Endothelial cell of umbilical vein (primary cell): ENCODE measurements around the gene HSPB1. TPM values are rescaled to one million over a fixed set of nuclear protein-coding genes. Genes with fewer than 3 reads are reported as not detected.

ENCODE experiments used
- BruUV-seq: library from RNA; stranded (reverse); fragments of 400-500 nt; replicated peaks from 2 replicates; lab custom pipeline; 2021; lab: Mats Ljungman, UMichigan
- CTCF ChIA-PET: fragments of 300-600, 350-600 bp; sonication (Branson Sonifier 250); formaldehyde crosslinking; loops from one replicate; lab custom pipeline; 2021; ENCODE audit warnings: antibody characterized with exemption, inconsistent platforms; lab: Charles Lee
- POLR2A ChIA-PET: fragments of 300-600, 350-600 bp; sonication (Branson Sonifier 250); formaldehyde crosslinking; loops from one replicate; lab custom pipeline; 2021; ENCODE audit warnings: antibody characterized with exemption, inconsistent platforms; lab: Charles Lee
- DNase-seq: peaks from one replicate; pipeline ENCODE4 v3.0.0-alpha.2; 2011; ENCODE audit warnings: low read depth, low spot score
- FAIRE-seq: peaks from 2 replicates; lab custom pipeline; 2011; peaks lifted over from hg19 to GRCh38; lab: Jason Lieb, UNC
- H2AFZ ChIP-seq: 2 replicates; pipeline ENCODE4 v1.6.0; 2012; ENCODE audit warnings: low read depth, low read length, control low read depth, inconsistent platforms
- H3K27ac ChIP-seq: 2 replicates; pipeline ENCODE4 v1.5.1; 2011; ENCODE audit warnings: low read depth, mild to moderate bottlenecking, control low read depth, low read length, moderate library complexity; ENCODE audit not compliant: insufficient read depth
- H3K27me3 ChIP-seq, 2 experiments: 2 replicates each; pipeline versions ENCODE4 v1.6.0 to v1.6.1; 2011; ENCODE audit warnings: low read length in 2 of 2, mixed read lengths in 1 of 2; ENCODE audit not compliant: control insufficient read depth in 2 of 2, insufficient read depth in 2 of 2
- H3K36me3 ChIP-seq, 2 experiments: 2 replicates in 1 of 2; 3 replicates in 1 of 2; pipeline ENCODE4 v1.5.1; 2011; ENCODE audit warnings: low read length in 2 of 2, mild to moderate bottlenecking in 1 of 2, moderate library complexity in 1 of 2; ENCODE audit not compliant: control insufficient read depth in 2 of 2, insufficient read depth in 2 of 2; ENCODE audit errors: extremely low read depth in 1 of 2
- H3K4me1 ChIP-seq: 3 replicates; pipeline ENCODE4 v1.5.1; 2011; ENCODE audit warnings: mild to moderate bottlenecking, low read length; ENCODE audit not compliant: control insufficient read depth, insufficient read depth; ENCODE audit errors: extremely low read depth
- H3K4me2 ChIP-seq: 2 replicates; pipeline ENCODE4 v1.6.1; 2011; ENCODE audit warnings: low read length, control low read depth, mixed read lengths; ENCODE audit not compliant: insufficient read depth
- H3K4me3 ChIP-seq, 3 experiments: fragments of 200-600 bp in 1 of 3; sonication (generic), shearing (Covaris generic) in 1 of 3; replicated peaks in 1 of 3; 2 replicates each; pipeline ENCODE4 v1.5.1; 2011 to 2016; ENCODE audit warnings: control low read depth in 3 of 3, low read length in 3 of 3, mild to moderate bottlenecking in 2 of 3, inconsistent platforms in 1 of 3, low read depth in 1 of 3, moderate library complexity in 1 of 3; ENCODE audit not compliant: insufficient read depth in 1 of 3
- H3K79me2 ChIP-seq: 2 replicates; pipeline ENCODE4 v1.6.0; 2012; ENCODE audit warnings: low read length, inconsistent platforms; ENCODE audit not compliant: control insufficient read depth, insufficient read depth
- H3K9ac ChIP-seq: replicated peaks from 2 replicates; pipeline ENCODE3; 2011; ENCODE audit warnings: low read length, control low read depth; ENCODE audit not compliant: insufficient read depth; ENCODE audit errors: extremely low read depth
- H3K9me1 ChIP-seq: replicated peaks from 3 replicates; pipeline ENCODE4 v1.6.0; 2011; ENCODE audit warnings: mild to moderate bottlenecking, low read length; ENCODE audit not compliant: control insufficient read depth, insufficient read depth; ENCODE audit errors: extremely low read depth
- H3K9me3 ChIP-seq: replicated peaks from 2 replicates; pipeline ENCODE4 v1.5.1; 2012; ENCODE audit warnings: low read length, inconsistent platforms; ENCODE audit not compliant: control insufficient read depth, insufficient read depth
- H4K20me1 ChIP-seq: replicated peaks from 2 replicates; pipeline ENCODE3; 2011; ENCODE audit warnings: mild to moderate bottlenecking, low read length; ENCODE audit not compliant: control insufficient read depth, insufficient read depth; ENCODE audit errors: extremely low read depth
- EZH2 ChIP-seq: IDR thresholded peaks from 2 replicates; pipeline ENCODE4 v1.6.1; 2012; ENCODE audit warnings: borderline replicate concordance, low read depth, mild to moderate bottlenecking, moderate library complexity, low read length, inconsistent platforms; ENCODE audit not compliant: severe bottlenecking
- FOS ChIP-seq: IDR thresholded peaks from 2 replicates; pipeline ENCODE4 v1.6.1; 2011; ENCODE audit warnings: mild to moderate bottlenecking, low read length, moderate library complexity, borderline replicate concordance; ENCODE audit not compliant: insufficient read depth
- GATA2 ChIP-seq: IDR thresholded peaks from 2 replicates; pipeline ENCODE4 v1.7.0; 2011; ENCODE audit warnings: low read depth, mild to moderate bottlenecking, moderate library complexity, mixed read lengths, low read length; ENCODE audit not compliant: insufficient read length, insufficient read depth
- JUN ChIP-seq: IDR thresholded peaks from 2 replicates; pipeline ENCODE4 v1.6.1; 2011; ENCODE audit warnings: borderline replicate concordance, low read depth; ENCODE audit not compliant: insufficient read length, insufficient read depth
- MYC ChIP-seq: IDR thresholded peaks from one replicate; pipeline ENCODE4 v1.6.1; 2011; ENCODE audit warnings: mild to moderate bottlenecking, low read depth, low read length
- POLR2A ChIP-seq: IDR thresholded peaks from 2 replicates; pipeline ENCODE4 v1.6.1; 2012; ENCODE audit warnings: low read depth, mild to moderate bottlenecking, control low read depth, low read length
- POLR2AphosphoS5 ChIP-seq: IDR thresholded peaks from 2 replicates; pipeline ENCODE4 v1.6.1; 2012; ENCODE audit warnings: low read depth, mild to moderate bottlenecking, control low read depth, low read length, moderate library complexity; ENCODE audit not compliant: insufficient read depth
- dilution Hi-C: fragments of 300-500 bp; cut with MboI; formaldehyde crosslinking; loops from one replicate; pipeline ENCODE4 v1.15.0; 2019; ENCODE audit warnings: low sequenced_read_pairs; ENCODE audit not compliant: extremely low pct_ligation_motif_present
- intact Hi-C: fragments of 100-400 bp; cut with micrococcal nuclease; formaldehyde crosslinking; loops from one replicate; pipeline ENCODE4 v1.10.0; 2022
- polyA plus RNA-seq, 4 experiments: library from polyadenylated mRNA; depleted of rRNA in 3 of 4; stranded (reverse) in 3 of 4; unstranded in 1 of 4; fragments of >200 nt; gene quantifications; 2 replicates each; pipeline versions ENCODE4 v1.2.1 to v1.2.3, GENCODE V29; 2011 to 2012; ENCODE audit warnings: missing spikeins in 1 of 4
- total RNA-seq: library from RNA; stranded (reverse); gene quantifications from 2 replicates; pipeline ENCODE4 v1.2.3, GENCODE V29; 2021
- TF ChIP-seq, protein P1 (sequence below): IDR thresholded peaks from 2 replicates; pipeline ENCODE4 v1.6.1; 2011; ENCODE audit not compliant: insufficient read depth, insufficient read length
- TF ChIP-seq, protein P2 (sequence below), 2 donors: IDR thresholded peaks; 1 replicate in 1 of 2; 2 replicates in 1 of 2; pipeline ENCODE4 v1.5.1; 2011; ENCODE audit warnings: low read length in 2 of 2, mild to moderate bottlenecking in 2 of 2, moderate library complexity in 2 of 2, control low read depth in 1 of 2, inconsistent platforms in 1 of 2, low read depth in 1 of 2; ENCODE audit not compliant: insufficient read depth in 1 of 2; ENCODE audit errors: extremely low read depth in 1 of 2

HSPB1 gene
- total and polyA plus RNA-seq, 2 donors (not counting 3 experiments of a cell fraction or from before 2014, with no cell fraction given): 1,748 to 3,130 TPM

- intact Hi-C loops: no loop called here
- DNase-seq (no peak), FAIRE-seq (no peak)
- BruUV-seq: no TSS peak
- Histone ChIP-seq H3K9ac (no peak overlapping the region), H3K27me3 (no peaks in the 10 kb centered on the region), H3K27ac (no peak overlapping the region), H3K4me2 (no peak overlapping the region), H3K4me1 (peaks cover 36% of the 10 kb centered on the region), H3K9me1 (no peaks in the 10 kb centered on the region), H3K36me3 (peaks cover 19 to 27% of the 10 kb centered on the region in 2 experiments), H3K4me3 (no peak overlapping the region), H3K79me2 (peaks cover 100% of the 10 kb centered on the region), H3K9me3 (no peaks in the 10 kb centered on the region), H4K20me1 (peaks cover 14% of the 10 kb centered on the region), H2AFZ (no peak overlapping the region)
- dilution Hi-C loops: no loop called here
- ChIA-PET CTCF (no interaction called here), POLR2A (interaction anchor here (0.6 kb wide), 1 partner anchor 55 kb away, joined by 4 read pairs; no protein-coding TSS in a partner anchor)
- TF ChIP-seq FOS (no peak), POLR2AphosphoS5 (no peak), EZH2 (no peak), POLR2A (no peak), JUN (no peak), GATA2 (no peak), MYC (no peak)
- TF ChIP-seq, protein P1, sequence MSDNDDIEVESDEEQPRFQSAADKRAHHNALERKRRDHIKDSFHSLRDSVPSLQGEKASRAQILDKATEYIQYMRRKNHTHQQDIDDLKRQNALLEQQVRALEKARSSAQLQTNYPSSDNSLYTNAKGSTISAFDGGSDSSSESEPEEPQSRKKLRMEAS: no peak
- TF ChIP-seq, protein P2, sequence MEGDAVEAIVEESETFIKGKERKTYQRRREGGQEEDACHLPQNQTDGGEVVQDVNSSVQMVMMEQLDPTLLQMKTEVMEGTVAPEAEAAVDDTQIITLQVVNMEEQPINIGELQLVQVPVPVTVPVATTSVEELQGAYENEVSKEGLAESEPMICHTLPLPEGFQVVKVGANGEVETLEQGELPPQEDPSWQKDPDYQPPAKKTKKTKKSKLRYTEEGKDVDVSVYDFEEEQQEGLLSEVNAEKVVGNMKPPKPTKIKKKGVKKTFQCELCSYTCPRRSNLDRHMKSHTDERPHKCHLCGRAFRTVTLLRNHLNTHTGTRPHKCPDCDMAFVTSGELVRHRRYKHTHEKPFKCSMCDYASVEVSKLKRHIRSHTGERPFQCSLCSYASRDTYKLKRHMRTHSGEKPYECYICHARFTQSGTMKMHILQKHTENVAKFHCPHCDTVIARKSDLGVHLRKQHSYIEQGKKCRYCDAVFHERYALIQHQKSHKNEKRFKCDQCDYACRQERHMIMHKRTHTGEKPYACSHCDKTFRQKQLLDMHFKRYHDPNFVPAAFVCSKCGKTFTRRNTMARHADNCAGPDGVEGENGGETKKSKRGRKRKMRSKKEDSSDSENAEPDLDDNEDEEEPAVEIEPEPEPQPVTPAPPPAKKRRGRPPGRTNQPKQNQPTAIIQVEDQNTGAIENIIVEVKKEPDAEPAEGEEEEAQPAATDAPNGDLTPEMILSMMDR (IDR thresholded peaks at IDR 0.05; ENCODE audit: extremely low read depth in 1 of 2, insufficient read depth in 1 of 2, low read depth in 1 of 2, low read length in 2 of 2): no peak
These were observed 40.9 kb downstream of the HSPB1 start for GRCh38 chr7:76343294-76343930.
